HEK293 (cell line): ENCODE results near the gene CCDC85B.

Experiments used
- CTCF ChIA-PET: fragments of 350-600 bp; formaldehyde crosslinking; extraction: SDS; loops from one replicate; lab custom pipeline; 2021; ENCODE audit warnings: antibody characterized with exemption; lab: Yijun Ruan, JAX
- POLR2A ChIA-PET: fragments of 300-600 bp; formaldehyde crosslinking; extraction: SDS; loops from one replicate; lab custom pipeline; 2020; ENCODE audit warnings: antibody characterized with exemption, inconsistent platforms; lab: Yijun Ruan, JAX
- H3K27ac ChIP-seq: fragments of 200-500 bp; sonication (Bioruptor generic); 2 replicates; pipeline ENCODE4 v1.5.1; 2014; ENCODE audit warnings: low read depth, low read length, control low read depth, inconsistent platforms; ENCODE audit errors: extremely low read depth
- H3K36me3 ChIP-seq, 2 experiments: fragments of 200-500 bp in 1 of 2; sonication (Bioruptor generic) in 1 of 2; 1 replicate in 1 of 2; 2 replicates in 1 of 2; pipeline ENCODE4 v1.5.1; 2014 to 2017; ENCODE audit warnings: inconsistent platforms in 2 of 2, low read length in 2 of 2; ENCODE audit not compliant: control insufficient read depth in 2 of 2, insufficient read depth in 1 of 2
- H3K4me1 ChIP-seq: fragments of 200-500 bp; sonication (Bioruptor generic); 2 replicates; pipeline ENCODE4 v1.5.1; 2014; ENCODE audit warnings: mild to moderate bottlenecking, low read length, inconsistent platforms; ENCODE audit not compliant: control insufficient read depth, insufficient read depth
- H3K4me3 ChIP-seq: 2 replicates; pipeline ENCODE4 v1.5.1; 2011; ENCODE audit warnings: low read depth, mild to moderate bottlenecking, control low read depth, low read length, moderate library complexity
- H3K9me3 ChIP-seq: fragments of 200-500 bp; sonication (Bioruptor generic); 2 replicates; pipeline ENCODE4 v1.5.1; 2014; ENCODE audit warnings: low read depth, low read length, inconsistent platforms; ENCODE audit not compliant: control insufficient read depth, insufficient read depth
- CTCF ChIP-seq: fragments of 450-650 bp; formaldehyde crosslinking; IDR thresholded peaks from 2 replicates; pipeline ENCODE4 v1.5.1; 2016; ENCODE audit warnings: missing biosample characterization, missing genetic modification characterization
- MEIS1 ChIP-seq: sonication (generic); formaldehyde crosslinking; IDR thresholded peaks from 2 replicates; pipeline ENCODE4 v1.8.1; 2022; ENCODE audit warnings: missing genetic modification reagents, mild to moderate bottlenecking, borderline replicate concordance
- YY1 ChIP-seq: fragments of 450-650 bp; formaldehyde crosslinking; IDR thresholded peaks from 2 replicates; pipeline ENCODE4 v1.5.1; 2018; ENCODE audit warnings: missing biosample characterization, missing genetic modification characterization
- ZBTB26 ChIP-seq: fragments of 450-650 bp; formaldehyde crosslinking; optimal IDR thresholded peaks from 2 replicates; pipeline ENCODE3; 2016; ENCODE audit warnings: missing biosample characterization, mild to moderate bottlenecking, missing genetic modification characterization
- ZBTB48 ChIP-seq: fragments of 450-650 bp; formaldehyde crosslinking; IDR thresholded peaks from 2 replicates; pipeline ENCODE4 v1.5.1; 2016; ENCODE audit warnings: missing biosample characterization, missing genetic modification characterization
- ZFP37 ChIP-seq: fragments of 450-650 bp; formaldehyde crosslinking; IDR thresholded peaks from 2 replicates; pipeline ENCODE4 v1.5.1; 2016; ENCODE audit warnings: missing biosample characterization, missing genetic modification characterization
- ZNF121 ChIP-seq: fragments of 450-650 bp; formaldehyde crosslinking; IDR thresholded peaks from 2 replicates; pipeline ENCODE4 v1.5.1; 2016; ENCODE audit warnings: missing biosample characterization, missing genetic modification characterization
- ZNF138 ChIP-seq: fragments of 450-650 bp; formaldehyde crosslinking; IDR thresholded peaks from 2 replicates; pipeline ENCODE4 v1.5.1; 2016; ENCODE audit warnings: missing biosample characterization, missing genetic modification characterization, borderline replicate concordance
- ZNF174 ChIP-seq: fragments of 450-650 bp; formaldehyde crosslinking; IDR thresholded peaks from 2 replicates; pipeline ENCODE4 v1.5.0; 2017; ENCODE audit warnings: missing biosample characterization, mild to moderate bottlenecking, missing genetic modification characterization
- ZNF202 ChIP-seq: fragments of 450-650 bp; formaldehyde crosslinking; IDR thresholded peaks from 2 replicates; pipeline ENCODE4 v1.5.1; 2016; ENCODE audit warnings: missing biosample characterization, missing genetic modification characterization, borderline replicate concordance
- ZNF214 ChIP-seq: fragments of 450-650 bp; formaldehyde crosslinking; IDR thresholded peaks from 2 replicates; pipeline ENCODE4 v1.5.1; 2017; ENCODE audit warnings: missing biosample characterization, mild to moderate bottlenecking, missing genetic modification characterization, borderline replicate concordance
- ZNF223 ChIP-seq: fragments of 450-650 bp; formaldehyde crosslinking; IDR thresholded peaks from 2 replicates; pipeline ENCODE4 v1.5.1; 2016; ENCODE audit warnings: missing biosample characterization, missing genetic modification characterization
- ZNF366 ChIP-seq: fragments of 450-650 bp; formaldehyde crosslinking; conservative IDR thresholded peaks from 2 replicates; pipeline ENCODE4 v1.5.1; 2016; ENCODE audit warnings: missing biosample characterization, missing genetic modification characterization
- ZNF654 ChIP-seq: fragments of 450-650 bp; formaldehyde crosslinking; IDR thresholded peaks from 2 replicates; pipeline ENCODE4 v1.5.1; 2016; ENCODE audit warnings: low read depth, missing biosample characterization, missing genetic modification characterization
- ZNF660 ChIP-seq: fragments of 450-650 bp; IDR thresholded peaks from 2 replicates; pipeline ENCODE4 v1.5.1; 2018; ENCODE audit warnings: missing biosample characterization, mild to moderate bottlenecking, missing genetic modification characterization
- ZSCAN16 ChIP-seq: fragments of 450-650 bp; formaldehyde crosslinking; IDR thresholded peaks from 2 replicates; pipeline ENCODE4 v1.5.1; 2016; ENCODE audit warnings: missing biosample characterization, missing genetic modification characterization
- TF ChIP-seq, protein P1 (sequence below): fragments of 450-650 bp; formaldehyde crosslinking; IDR thresholded peaks from 2 replicates; pipeline ENCODE4 v1.5.1; 2016; ENCODE audit warnings: missing biosample characterization, missing genetic modification characterization
- TF ChIP-seq, protein P2 (sequence below): fragments of 450-650 bp; formaldehyde crosslinking; IDR thresholded peaks from 2 replicates; pipeline ENCODE4 v1.5.1; 2016; ENCODE audit warnings: missing biosample characterization, missing genetic modification characterization, borderline replicate concordance

The CCDC85B gene

GRCh38 chr11:65883786-65884715 is 6.4 kb upstream of the CCDC85B start:
- Histone ChIP-seq H3K36me3 (peaks cover 0 to 53% of the 10 kb centered on the region in 2 experiments; a peak in 2 of 3 replicates), H3K27ac (no peak overlapping the region)
- TF ChIP-seq ZNF223 (tag by site-specific recombination): no peak
- TF ChIP-seq, protein P1, sequence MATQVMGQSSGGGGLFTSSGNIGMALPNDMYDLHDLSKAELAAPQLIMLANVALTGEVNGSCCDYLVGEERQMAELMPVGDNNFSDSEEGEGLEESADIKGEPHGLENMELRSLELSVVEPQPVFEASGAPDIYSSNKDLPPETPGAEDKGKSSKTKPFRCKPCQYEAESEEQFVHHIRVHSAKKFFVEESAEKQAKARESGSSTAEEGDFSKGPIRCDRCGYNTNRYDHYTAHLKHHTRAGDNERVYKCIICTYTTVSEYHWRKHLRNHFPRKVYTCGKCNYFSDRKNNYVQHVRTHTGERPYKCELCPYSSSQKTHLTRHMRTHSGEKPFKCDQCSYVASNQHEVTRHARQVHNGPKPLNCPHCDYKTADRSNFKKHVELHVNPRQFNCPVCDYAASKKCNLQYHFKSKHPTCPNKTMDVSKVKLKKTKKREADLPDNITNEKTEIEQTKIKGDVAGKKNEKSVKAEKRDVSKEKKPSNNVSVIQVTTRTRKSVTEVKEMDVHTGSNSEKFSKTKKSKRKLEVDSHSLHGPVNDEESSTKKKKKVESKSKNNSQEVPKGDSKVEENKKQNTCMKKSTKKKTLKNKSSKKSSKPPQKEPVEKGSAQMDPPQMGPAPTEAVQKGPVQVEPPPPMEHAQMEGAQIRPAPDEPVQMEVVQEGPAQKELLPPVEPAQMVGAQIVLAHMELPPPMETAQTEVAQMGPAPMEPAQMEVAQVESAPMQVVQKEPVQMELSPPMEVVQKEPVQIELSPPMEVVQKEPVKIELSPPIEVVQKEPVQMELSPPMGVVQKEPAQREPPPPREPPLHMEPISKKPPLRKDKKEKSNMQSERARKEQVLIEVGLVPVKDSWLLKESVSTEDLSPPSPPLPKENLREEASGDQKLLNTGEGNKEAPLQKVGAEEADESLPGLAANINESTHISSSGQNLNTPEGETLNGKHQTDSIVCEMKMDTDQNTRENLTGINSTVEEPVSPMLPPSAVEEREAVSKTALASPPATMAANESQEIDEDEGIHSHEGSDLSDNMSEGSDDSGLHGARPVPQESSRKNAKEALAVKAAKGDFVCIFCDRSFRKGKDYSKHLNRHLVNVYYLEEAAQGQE (tag by site-specific recombination): no peak
- TF ChIP-seq ZNF121: no peak
- TF ChIP-seq ZSCAN16: no peak
- TF ChIP-seq ZNF174 (tag by site-specific recombination): no peak
- TF ChIP-seq ZNF202: no peak
- no peak for TF ChIP-seq ZNF138

DNA sequence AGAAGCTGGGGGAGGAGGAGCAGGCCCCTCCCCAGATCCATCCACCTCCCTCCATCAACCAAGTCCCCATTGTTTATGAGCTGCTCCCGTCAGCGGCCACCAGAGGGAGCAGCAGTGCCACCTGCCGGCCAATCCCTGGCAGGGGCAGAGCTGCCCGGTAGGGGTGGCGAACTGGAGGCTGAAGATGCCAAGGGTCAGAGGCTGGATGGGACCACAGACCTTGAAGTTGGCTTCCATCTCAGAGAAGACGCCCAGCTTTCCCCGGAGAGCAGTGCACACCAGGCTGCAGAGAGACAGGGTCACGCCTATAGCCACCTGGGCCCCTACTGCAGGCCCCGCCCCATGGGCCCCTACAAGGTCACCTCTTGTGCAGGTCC is 5.8 kb upstream of the CCDC85B start:
- Histone ChIP-seq H3K4me1 (no peaks in the 10 kb centered on the region), H3K9me3 (no peaks in the 10 kb centered on the region), H3K36me3 (peaks cover 0 to 53% of the 10 kb centered on the region in 2 experiments; a peak in 2 of 3 replicates), H3K27ac (no peak overlapping the region), H3K4me3 (no peak overlapping the region)
- ChIA-PET POLR2A (interaction anchor here (0.6 to 2.3 kb wide), 12 partner anchors 11 to 252 kb away, joined by 3 to 13 read pairs (median 6); partner anchors contain the start of genes CFL1, KAT5, MUS81 and RNASEH2C), CTCF (interaction anchor here (0.5 to 9.5 kb wide), 54 partner anchors 7 to 280 kb away, joined by 3 to 189 read pairs (median 5); partner anchors contain the start of genes CFL1, FOSL1, KAT5 and MUS81)
- no peak for TF ChIP-seq ZFP37 (tag by site-specific recombination)
- 0 out of 2 replicates have a peak, but pooled peaks have one; percentile 28 for TF ChIP-seq ZNF660
- TF ChIP-seq MEIS1: no peak
- 0 out of 2 replicates have a peak, but pooled peaks have one; percentile 15 for TF ChIP-seq ZBTB48
- TF ChIP-seq CTCF (tag by site-specific recombination): peak; percentile 98
- TF ChIP-seq ZBTB26 (tag by site-specific recombination): no peak
- peak; percentile 69 for TF ChIP-seq ZNF654 (tag by site-specific recombination)
- TF ChIP-seq, protein P2, sequence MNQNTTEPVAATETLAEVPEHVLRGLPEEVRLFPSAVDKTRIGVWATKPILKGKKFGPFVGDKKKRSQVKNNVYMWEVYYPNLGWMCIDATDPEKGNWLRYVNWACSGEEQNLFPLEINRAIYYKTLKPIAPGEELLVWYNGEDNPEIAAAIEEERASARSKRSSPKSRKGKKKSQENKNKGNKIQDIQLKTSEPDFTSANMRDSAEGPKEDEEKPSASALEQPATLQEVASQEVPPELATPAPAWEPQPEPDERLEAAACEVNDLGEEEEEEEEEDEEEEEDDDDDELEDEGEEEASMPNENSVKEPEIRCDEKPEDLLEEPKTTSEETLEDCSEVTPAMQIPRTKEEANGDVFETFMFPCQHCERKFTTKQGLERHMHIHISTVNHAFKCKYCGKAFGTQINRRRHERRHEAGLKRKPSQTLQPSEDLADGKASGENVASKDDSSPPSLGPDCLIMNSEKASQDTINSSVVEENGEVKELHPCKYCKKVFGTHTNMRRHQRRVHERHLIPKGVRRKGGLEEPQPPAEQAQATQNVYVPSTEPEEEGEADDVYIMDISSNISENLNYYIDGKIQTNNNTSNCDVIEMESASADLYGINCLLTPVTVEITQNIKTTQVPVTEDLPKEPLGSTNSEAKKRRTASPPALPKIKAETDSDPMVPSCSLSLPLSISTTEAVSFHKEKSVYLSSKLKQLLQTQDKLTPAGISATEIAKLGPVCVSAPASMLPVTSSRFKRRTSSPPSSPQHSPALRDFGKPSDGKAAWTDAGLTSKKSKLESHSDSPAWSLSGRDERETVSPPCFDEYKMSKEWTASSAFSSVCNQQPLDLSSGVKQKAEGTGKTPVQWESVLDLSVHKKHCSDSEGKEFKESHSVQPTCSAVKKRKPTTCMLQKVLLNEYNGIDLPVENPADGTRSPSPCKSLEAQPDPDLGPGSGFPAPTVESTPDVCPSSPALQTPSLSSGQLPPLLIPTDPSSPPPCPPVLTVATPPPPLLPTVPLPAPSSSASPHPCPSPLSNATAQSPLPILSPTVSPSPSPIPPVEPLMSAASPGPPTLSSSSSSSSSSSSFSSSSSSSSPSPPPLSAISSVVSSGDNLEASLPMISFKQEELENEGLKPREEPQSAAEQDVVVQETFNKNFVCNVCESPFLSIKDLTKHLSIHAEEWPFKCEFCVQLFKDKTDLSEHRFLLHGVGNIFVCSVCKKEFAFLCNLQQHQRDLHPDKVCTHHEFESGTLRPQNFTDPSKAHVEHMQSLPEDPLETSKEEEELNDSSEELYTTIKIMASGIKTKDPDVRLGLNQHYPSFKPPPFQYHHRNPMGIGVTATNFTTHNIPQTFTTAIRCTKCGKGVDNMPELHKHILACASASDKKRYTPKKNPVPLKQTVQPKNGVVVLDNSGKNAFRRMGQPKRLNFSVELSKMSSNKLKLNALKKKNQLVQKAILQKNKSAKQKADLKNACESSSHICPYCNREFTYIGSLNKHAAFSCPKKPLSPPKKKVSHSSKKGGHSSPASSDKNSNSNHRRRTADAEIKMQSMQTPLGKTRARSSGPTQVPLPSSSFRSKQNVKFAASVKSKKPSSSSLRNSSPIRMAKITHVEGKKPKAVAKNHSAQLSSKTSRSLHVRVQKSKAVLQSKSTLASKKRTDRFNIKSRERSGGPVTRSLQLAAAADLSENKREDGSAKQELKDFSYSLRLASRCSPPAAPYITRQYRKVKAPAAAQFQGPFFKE: no peak
- peak; percentile 76 for TF ChIP-seq ZNF366 (tag by site-specific recombination)
- no peak for TF ChIP-seq ZNF214 (tag by site-specific recombination)
- no peak for TF ChIP-seq YY1 (tag by site-specific recombination)

More at GRCh38 chr11:65883786-65884715, 6.4 kb upstream of the CCDC85B start:
- Histone ChIP-seq H3K9me3 (no peaks in the 10 kb centered on the region), H3K4me3 (no peak overlapping the region), H3K4me1 (no peaks in the 10 kb centered on the region)
- CTCF ChIA-PET: interaction anchor here (0.5 to 9.5 kb wide), 43 partner anchors 8 to 261 kb away, joined by 3 to 189 read pairs (median 6); partner anchors contain the start of genes CFL1, FOSL1, KAT5 and MUS81
- POLR2A ChIA-PET: interaction anchor here (0.6 to 2.3 kb wide), 12 partner anchors 10 to 253 kb away, joined by 3 to 13 read pairs (median 6); partner anchors contain the start of genes CFL1, KAT5, MUS81 and RNASEH2C
